Smooth muscle cell (in vitro differentiated cells): ENCODE data around the gene LRBA. TPM values are rescaled to one million over a fixed set of nuclear protein-coding genes. Genes with fewer than 3 reads are reported as not detected.

ENCODE experiments used
- DNase-seq: peaks from one replicate; lab custom pipeline; 2025; ENCODE audit not compliant: unreplicated experiment; lab: John Stamatoyannopoulos, UW
- H2AFZ ChIP-seq: fragments of 200-600 bp; sonication (generic); 2 replicates; pipeline ENCODE4 v1.6.0; 2016; ENCODE audit warnings: antibody characterized with exemption, low read depth, mild to moderate bottlenecking
- H3F3A ChIP-seq: fragments of 200-600 bp; sonication (generic); 2 replicates; pipeline ENCODE4 v1.6.0; 2017; ENCODE audit warnings: antibody characterized with exemption, low read depth
- H3K27ac ChIP-seq: fragments of 200-600 bp; sonication (generic); 2 replicates; pipeline ENCODE4 v1.5.1; 2016; ENCODE audit warnings: low read depth, mild to moderate bottlenecking
- H3K27me3 ChIP-seq: fragments of 200-600 bp; sonication (generic); 2 replicates; pipeline ENCODE4 v1.6.1; 2016; ENCODE audit warnings: low read depth, mild to moderate bottlenecking
- H3K36me3 ChIP-seq: fragments of 200-600 bp; sonication (generic); 2 replicates; pipeline ENCODE4 v1.5.1; 2016; ENCODE audit warnings: low read depth
- H3K4me1 ChIP-seq: fragments of 200-600 bp; sonication (generic); 2 replicates; pipeline ENCODE4 v1.5.1; 2016; ENCODE audit warnings: low read depth
- H3K4me2 ChIP-seq: fragments of 200-600 bp; sonication (generic); 2 replicates; pipeline ENCODE4 v1.6.0; 2016; ENCODE audit warnings: mild to moderate bottlenecking
- H3K4me3 ChIP-seq: fragments of 200-600 bp; sonication (generic); 2 replicates; pipeline ENCODE4 v1.5.1; 2016; ENCODE audit warnings: mild to moderate bottlenecking
- H3K79me2 ChIP-seq: fragments of 200-600 bp; sonication (generic); 2 replicates; pipeline ENCODE4 v1.6.0; 2016; ENCODE audit warnings: low read depth, mild to moderate bottlenecking
- H3K9ac ChIP-seq: fragments of 200-600 bp; sonication (generic); 2 replicates; pipeline ENCODE4 v1.6.0; 2016; ENCODE audit warnings: low read depth
- H3K9me3 ChIP-seq: fragments of 200-600 bp; sonication (generic); replicated peaks from 2 replicates; pipeline ENCODE4 v1.5.1; 2016; ENCODE audit warnings: low read depth
- H4K20me1 ChIP-seq: fragments of 200-600 bp; sonication (generic); 2 replicates; pipeline ENCODE4 v1.6.0; 2016; ENCODE audit warnings: low read depth
- CTCF ChIP-seq: fragments of 200-600 bp; sonication (generic); IDR thresholded peaks from 2 replicates; pipeline ENCODE4 v1.5.1; 2017; ENCODE audit warnings: borderline replicate concordance, mild to moderate bottlenecking, antibody characterized with exemption; ENCODE audit not compliant: insufficient read depth, poor library complexity, severe bottlenecking
- WGBS: methylation state at CpG from one replicate; pipeline ENCODE4 v1.1.7; 2016; ENCODE audit warnings: low lambda C conversion rate; 5-methylcytosine and 5-hydroxymethylcytosine counted together
- polyA plus RNA-seq: library from polyadenylated mRNA; unstranded; fragments of >200 nt; fragmentation: Nextera tagmentation; extraction: Ambion mirVana; gene quantifications from 2 replicates; pipeline ENCODE4 v1.2.1, GENCODE V29; 2016
- total RNA-seq: library from RNA; depleted of rRNA; stranded (reverse); fragments of >200 nt; gene quantifications from 2 replicates; pipeline ENCODE4 v1.2.3, GENCODE V29; 2014

LRBA gene
- total and polyA plus RNA-seq, 2 experiments from 2014 or later = 1.6 to 26.2 TPM

DNA sequence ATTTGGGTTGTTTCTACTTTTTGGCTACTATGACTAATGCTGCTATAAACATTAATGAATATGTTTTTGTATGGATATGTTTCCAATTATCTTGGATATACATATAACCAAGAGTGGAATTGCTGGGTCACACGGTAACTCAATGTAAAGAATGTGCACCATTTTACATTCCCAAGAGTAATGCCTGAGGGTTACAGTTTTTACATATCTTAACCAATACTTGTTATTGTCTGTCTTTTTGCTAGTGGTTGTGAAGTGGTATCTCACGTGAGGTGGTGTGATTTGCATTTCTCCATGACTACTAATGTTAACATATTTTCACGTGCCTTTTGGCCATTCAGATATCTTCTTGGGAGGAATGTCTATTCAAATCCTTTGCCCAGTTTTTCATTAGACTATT lies 633.5 kb downstream of the LRBA start:
- H3F3A ChIP-seq = peaks cover 9% of the 10 kb centered on the region
- H3K4me1 ChIP-seq = peaks cover 13% of the 10 kb centered on the region
- H3K79me2 ChIP-seq = no peaks in the 10 kb centered on the region
- no peak overlapping the region for H3K4me3 ChIP-seq
- H3K27ac ChIP-seq = no peak overlapping the region
- no peaks in the 10 kb centered on the region for H3K9me3 ChIP-seq
- no peak for TF ChIP-seq CTCF
- DNase-seq = no peak
- H3K27me3 ChIP-seq = no peaks in the 10 kb centered on the region
- no peaks in the 10 kb centered on the region for H3K36me3 ChIP-seq
- no peaks in the 10 kb centered on the region for H4K20me1 ChIP-seq
- peak overlapping the region; percentile 18 for H3K4me2 ChIP-seq
- H2AFZ ChIP-seq = no peak overlapping the region
- 65% methylated on average over 3 of the region's 3 CpGs for WGBS
- H3K9ac ChIP-seq = no peak overlapping the region

- H3K79me2 ChIP-seq = no peaks in the 10 kb centered on the region
- H3K9me3 ChIP-seq = no peaks in the 10 kb centered on the region
- H3K4me2 ChIP-seq = peak overlapping the region; percentile 18
- H4K20me1 ChIP-seq = no peaks in the 10 kb centered on the region
- H3K4me3 ChIP-seq = no peak overlapping the region
- peaks cover 9% of the 10 kb centered on the region for H3F3A ChIP-seq
- H3K36me3 ChIP-seq = no peaks in the 10 kb centered on the region
- no peak for DNase-seq
- no peak overlapping the region for H2AFZ ChIP-seq
- H3K4me1 ChIP-seq = peaks cover 13% of the 10 kb centered on the region
- no peak overlapping the region for H3K27ac ChIP-seq
- H3K9ac ChIP-seq = no peak overlapping the region
- no peak for TF ChIP-seq CTCF
- WGBS = 86% methylated on average over 2 of the region's 2 CpGs
- no peaks in the 10 kb centered on the region for H3K27me3 ChIP-seq
Observed at GRCh38 chr4:150381036-150381435, 634.0 kb downstream of the LRBA start.

DNA sequence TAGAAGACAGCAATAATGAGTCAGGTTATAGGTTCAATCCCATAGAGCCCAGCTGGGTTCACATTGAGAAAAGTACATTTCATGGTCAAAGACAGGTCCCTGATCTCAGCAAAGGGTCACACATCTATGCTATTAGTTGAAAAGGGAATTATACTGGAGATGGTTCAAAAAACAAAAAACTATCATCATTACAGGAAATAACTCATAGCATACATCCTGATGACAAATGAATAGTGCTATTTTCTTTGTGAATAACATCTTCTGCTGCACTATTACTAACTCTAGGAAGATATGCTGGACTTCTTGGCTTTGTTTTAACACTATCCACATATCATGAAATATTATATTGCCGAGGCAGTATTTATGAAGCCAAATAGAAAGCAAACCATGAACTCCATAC lies 635.6 kb downstream of the LRBA start:
- WGBS = 93% methylated on average over 1 of the region's 1 CpG
- DNase-seq = no peak
- no peak overlapping the region for H3K4me2 ChIP-seq

More for the DNA sequence above, 635.6 kb downstream of the LRBA start:
- Histone ChIP-seq H3K27ac (no peak overlapping the region), H3K79me2 (no peaks in the 10 kb centered on the region), H3K27me3 (no peaks in the 10 kb centered on the region), H3K9ac (no peak overlapping the region), H3K4me3 (no peak overlapping the region), H3K36me3 (no peaks in the 10 kb centered on the region), H3K4me1 (no peaks in the 10 kb centered on the region), H4K20me1 (no peaks in the 10 kb centered on the region), H3K9me3 (no peaks in the 10 kb centered on the region), H3F3A (peaks cover 3% of the 10 kb centered on the region), H2AFZ (no peak overlapping the region)
- no peak for TF ChIP-seq CTCF
